VCaP (cell line): Measurements from ENCODE around the gene RNF167.
"Not testable (repeated sequence)": the region's sequence is repeated elsewhere in the genome, so short reads cannot be mapped to it uniquely, and the experiment has no call there.

Experiments
- H3K27ac ChIP-seq: fragments of 450-650 bp; 2 replicates; pipeline ENCODE4 v1.5.1; 2017
- TF ChIP-seq, protein P1 (sequence below): fragments of 450-650 bp; conservative IDR thresholded peaks from 2 replicates; pipeline ENCODE4 v1.5.1; 2017; ENCODE audit warnings: mild to moderate bottlenecking, moderate library complexity

RNF167 gene

GRCh38 chr17:4899341-4900230 is 40.5 kb upstream of the RNF167 start, which contains the start of gene C17orf107:
C17orf107 (plus strand) TSS chr17:4899536; CDS start chr17:4899763, 227 bp downstream.
- TF ChIP-seq, protein P1, sequence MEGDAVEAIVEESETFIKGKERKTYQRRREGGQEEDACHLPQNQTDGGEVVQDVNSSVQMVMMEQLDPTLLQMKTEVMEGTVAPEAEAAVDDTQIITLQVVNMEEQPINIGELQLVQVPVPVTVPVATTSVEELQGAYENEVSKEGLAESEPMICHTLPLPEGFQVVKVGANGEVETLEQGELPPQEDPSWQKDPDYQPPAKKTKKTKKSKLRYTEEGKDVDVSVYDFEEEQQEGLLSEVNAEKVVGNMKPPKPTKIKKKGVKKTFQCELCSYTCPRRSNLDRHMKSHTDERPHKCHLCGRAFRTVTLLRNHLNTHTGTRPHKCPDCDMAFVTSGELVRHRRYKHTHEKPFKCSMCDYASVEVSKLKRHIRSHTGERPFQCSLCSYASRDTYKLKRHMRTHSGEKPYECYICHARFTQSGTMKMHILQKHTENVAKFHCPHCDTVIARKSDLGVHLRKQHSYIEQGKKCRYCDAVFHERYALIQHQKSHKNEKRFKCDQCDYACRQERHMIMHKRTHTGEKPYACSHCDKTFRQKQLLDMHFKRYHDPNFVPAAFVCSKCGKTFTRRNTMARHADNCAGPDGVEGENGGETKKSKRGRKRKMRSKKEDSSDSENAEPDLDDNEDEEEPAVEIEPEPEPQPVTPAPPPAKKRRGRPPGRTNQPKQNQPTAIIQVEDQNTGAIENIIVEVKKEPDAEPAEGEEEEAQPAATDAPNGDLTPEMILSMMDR: no peak
- H3K27ac ChIP-seq: peak within 1 kb of the TSS; percentile 21; the same call in 1 of the 2 replicates

DNA sequence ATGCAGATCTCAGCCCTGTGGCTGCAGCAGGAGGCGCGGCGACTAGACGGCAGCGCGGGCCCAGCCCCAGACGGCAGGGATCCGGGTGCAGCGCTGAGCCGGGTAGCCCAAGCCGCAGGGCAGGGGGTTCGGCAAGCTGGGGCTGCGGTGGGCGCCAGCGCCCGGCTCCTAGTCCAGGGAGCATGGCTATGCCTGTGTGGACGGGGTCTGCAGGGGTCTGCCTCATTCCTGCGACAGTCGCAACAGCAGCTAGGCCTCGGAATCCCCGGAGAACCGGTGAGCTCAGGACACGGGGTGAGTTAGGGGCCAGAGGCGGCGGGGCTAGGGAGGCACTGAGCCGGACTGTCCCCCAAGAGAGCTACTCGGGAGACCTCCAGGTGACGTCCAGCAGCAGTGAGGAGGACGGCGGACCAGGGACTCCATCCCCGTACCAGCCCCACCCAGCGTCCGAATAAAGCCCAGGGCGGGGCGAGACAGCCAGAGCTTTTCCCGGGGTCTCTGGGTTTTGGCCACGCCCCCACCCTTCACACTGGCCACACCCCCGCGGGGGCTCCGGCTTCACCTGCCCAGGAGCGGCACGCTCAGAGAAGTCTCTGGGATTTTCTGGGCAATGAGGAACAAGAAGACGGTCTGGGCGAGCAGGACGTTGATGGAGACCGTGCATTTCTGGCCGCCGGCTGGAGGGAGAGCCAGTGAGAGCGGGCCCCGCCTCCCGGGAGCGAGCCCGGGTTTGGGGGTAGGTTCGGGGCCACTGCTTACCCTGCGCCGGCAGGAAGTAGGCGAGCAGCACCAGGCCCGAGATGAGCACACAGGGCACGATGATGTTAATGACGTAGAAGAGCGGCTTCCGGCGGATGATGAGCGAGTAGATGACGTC is 39.6 kb upstream of the RNF167 start:
- TF ChIP-seq, protein P1: no peak

DNA sequence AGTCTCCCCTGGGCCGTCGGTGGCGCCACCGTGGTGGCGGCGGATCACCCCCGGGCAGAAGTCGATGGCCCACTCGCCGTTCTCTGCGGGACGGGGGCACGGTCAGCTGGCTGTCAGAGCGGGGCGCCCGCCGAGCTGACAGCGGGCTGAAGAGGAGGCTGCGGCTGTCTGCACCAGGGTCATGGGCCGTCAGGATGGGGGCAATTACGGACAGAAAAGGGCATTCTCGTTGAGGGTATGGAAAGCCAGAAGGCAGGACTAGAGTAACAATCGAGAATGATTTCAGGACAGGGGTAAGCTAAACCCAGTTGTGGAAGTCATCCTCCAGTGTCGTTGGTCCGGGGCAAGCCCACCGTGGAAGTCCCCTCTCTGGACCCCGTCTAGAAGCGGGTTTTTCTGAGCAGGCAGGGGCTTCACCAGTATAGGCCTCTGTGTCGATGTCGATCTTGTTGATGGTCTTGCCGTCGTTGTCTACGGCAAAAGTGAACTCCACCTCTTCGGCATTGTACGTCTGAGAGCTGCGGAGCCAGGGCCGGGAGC is 38.9 kb upstream of the RNF167 start:
- TF ChIP-seq, protein P1: no peak
- no peak overlapping the region for H3K27ac ChIP-seq

More for the DNA sequence above, 39.6 kb upstream of the RNF167 start:
- H3K27ac ChIP-seq: no peak overlapping the region

DNA sequence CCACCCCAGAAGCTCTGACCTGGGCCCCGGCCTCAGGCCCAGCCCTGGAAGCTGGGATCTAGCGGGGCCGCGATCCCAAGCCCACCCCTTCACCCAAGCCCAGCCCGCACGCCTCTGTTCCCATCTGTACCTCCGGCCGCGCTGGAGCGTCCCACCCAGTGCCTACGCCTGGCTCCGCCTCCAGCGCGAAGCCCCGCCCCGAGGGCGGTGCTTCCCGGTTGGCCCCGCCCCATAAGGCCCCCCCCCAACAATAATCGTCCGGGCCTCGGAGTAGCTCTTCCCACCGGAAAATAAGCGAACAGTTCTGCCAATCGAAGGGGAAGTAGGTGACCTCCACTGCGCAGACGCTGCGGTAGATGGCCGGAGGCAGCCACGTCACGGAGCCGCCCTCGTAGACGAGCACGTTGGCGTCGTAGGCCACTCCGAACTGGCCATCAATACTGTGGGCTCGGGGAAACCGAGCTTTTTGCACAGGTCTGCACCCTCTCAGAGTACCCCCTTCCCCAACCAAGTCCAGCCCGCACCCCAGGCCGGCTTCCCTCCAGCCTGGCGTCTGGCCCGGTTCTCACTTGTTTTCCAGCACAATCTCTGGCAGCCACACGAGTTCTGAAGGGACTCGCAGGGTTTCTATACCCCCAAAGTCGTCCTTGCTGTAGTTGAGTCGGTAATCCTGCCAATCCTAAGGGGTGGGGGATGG is 38.3 kb upstream of the RNF167 start:
- no peak overlapping the region for H3K27ac ChIP-seq
- TF ChIP-seq, protein P1: no peak

- TF ChIP-seq, protein P1: no peak
- H3K27ac ChIP-seq: no peak overlapping the region
These were observed 37.5 kb upstream of the RNF167 start for GRCh38 chr17:4902540-4902939.

GRCh38 chr17:4903051-4903818 is 36.8 kb upstream of the RNF167 start, which contains the start of gene CHRNE:
CHRNE (minus strand) TSS chr17:4903098; CDS start chr17:4903063, 35 bp downstream.
- TF ChIP-seq, protein P1: peak; percentile 79
- H3K27ac ChIP-seq: no peak within 1 kb of the TSS

GRCh38 chr17:4906642-4907041 is 33.4 kb upstream of the RNF167 start:
- not testable (repeated sequence) for H3K27ac ChIP-seq
